Measurements from ENCODE around the gene TSGA10.
"Not testable (repeated sequence)": the region's sequence is repeated elsewhere in the genome, so short reads cannot be mapped to it uniquely, and the experiment has no call there.

TSGA10 gene

GRCh38 chr2:99081891-99082290 lies 72.9 kb downstream of the TSGA10 start:
- in situ Hi-C loops (cut with MboI; ENCODE audit: low sequenced_read_pairs): no loop called here

- in situ Hi-C loops (cut with MboI; ENCODE audit: low sequenced_read_pairs): no loop called here
Measured at GRCh38 chr2:99079226-99079625, 75.5 kb downstream of the TSGA10 start.

GRCh38 chr2:99072551-99072950 lies 82.2 kb downstream of the TSGA10 start:
- in situ Hi-C loops (cut with MboI; ENCODE audit: low sequenced_read_pairs): no loop called here

GRCh38 chr2:99067871-99068625 lies 86.7 kb downstream of the TSGA10 start:
- in situ Hi-C loops (cut with MboI; ENCODE audit: low sequenced_read_pairs): loop anchor here (10.0 kb wide), 1 partner anchor 413 kb away; no protein-coding TSS in a partner anchor

GRCh38 chr2:99066075-99066958 lies 88.4 kb downstream of the TSGA10 start:
- in situ Hi-C loops (cut with MboI; ENCODE audit: low sequenced_read_pairs): loop anchor here (10.0 kb wide), 1 partner anchor 412 kb away; no protein-coding TSS in a partner anchor

- in situ Hi-C loops (cut with MboI; ENCODE audit: low sequenced_read_pairs): not testable (repeated sequence)
Measured at GRCh38 chr2:99049187-99049586, 105.6 kb downstream of the TSGA10 start.

- in situ Hi-C loops (cut with MboI; ENCODE audit: low sequenced_read_pairs): not testable (repeated sequence)
Measured at GRCh38 chr2:99040736-99041300, 113.9 kb downstream of the TSGA10 start.

GRCh38 chr2:99035920-99036319 lies 118.8 kb downstream of the TSGA10 start:
- in situ Hi-C loops (cut with MboI; ENCODE audit: low sequenced_read_pairs): no loop called here

- in situ Hi-C loops (cut with MboI; ENCODE audit: low sequenced_read_pairs): no loop called here
Measured at GRCh38 chr2:99032786-99033185, 122.0 kb downstream of the TSGA10 start.

GRCh38 chr2:99032001-99032400 lies 122.7 kb downstream of the TSGA10 start:
- in situ Hi-C loops (cut with MboI; ENCODE audit: low sequenced_read_pairs): no loop called here

GRCh38 chr2:99031481-99031880 lies 123.3 kb downstream of the TSGA10 start:
- in situ Hi-C loops (cut with MboI; ENCODE audit: low sequenced_read_pairs): no loop called here

GRCh38 chr2:99028558-99028957 lies 126.2 kb downstream of the TSGA10 start:
- in situ Hi-C loops (cut with MboI; ENCODE audit: low sequenced_read_pairs): no loop called here

GRCh38 chr2:99027856-99028255 lies 126.9 kb downstream of the TSGA10 start:
- in situ Hi-C loops (cut with MboI; ENCODE audit: low sequenced_read_pairs): no loop called here

GRCh38 chr2:99000708-99001107 lies 154.0 kb downstream of the TSGA10 start:
- in situ Hi-C loops (cut with MboI; ENCODE audit: low sequenced_read_pairs): no loop called here

- in situ Hi-C loops (cut with MboI; ENCODE audit: low sequenced_read_pairs): not testable (repeated sequence)
Measured at GRCh38 chr2:98988695-98989094, 166.0 kb downstream of the TSGA10 start.

GRCh38 chr2:98985905-98986666 lies 168.7 kb downstream of the TSGA10 start:
- in situ Hi-C loops (cut with MboI; ENCODE audit: low sequenced_read_pairs): no loop called here

- in situ Hi-C loops (cut with MboI; ENCODE audit: low sequenced_read_pairs): no loop called here
Measured at GRCh38 chr2:98975611-98976010, 179.1 kb downstream of the TSGA10 start.

- in situ Hi-C loops (cut with MboI; ENCODE audit: low sequenced_read_pairs): no loop called here
Measured at GRCh38 chr2:98972582-98973167, 182.1 kb downstream of the TSGA10 start.

- in situ Hi-C loops (cut with MboI; ENCODE audit: low sequenced_read_pairs): no loop called here
Measured at GRCh38 chr2:98959810-98960507, 194.8 kb downstream of the TSGA10 start.

- in situ Hi-C loops (cut with MboI; ENCODE audit: low sequenced_read_pairs): no loop called here
Measured at GRCh38 chr2:98952966-98953365, 201.8 kb downstream of the TSGA10 start.
